GM23338 (cell line): ENCODE measurements around the gene FASLG. TPM values are rescaled to one million over a fixed set of nuclear protein-coding genes. Genes with fewer than 3 reads are reported as not detected.

Experiments
- ATAC-seq: fragments of 200-7000 bp; cut with Tn5 transposase; 3 replicates; pipeline ENCODE4 v1.9.1; 2020
- DNase-seq: peaks from one replicate; pipeline ENCODE4 v3.0.0-alpha.2; 2015; ENCODE audit warnings: low spot score
- H2AFZ ChIP-seq: fragments of 200-600 bp; sonication (generic); 2 replicates; pipeline ENCODE4 v1.8.0; 2016; ENCODE audit warnings: antibody characterized with exemption, mild to moderate bottlenecking, moderate library complexity
- H3F3A ChIP-seq: fragments of 200-600 bp; sonication (generic); replicated peaks from 2 replicates; pipeline ENCODE4 v1.8.0; 2017; ENCODE audit warnings: antibody characterized with exemption, mixed run types, low read depth
- H3K27ac ChIP-seq: fragments of 200-600 bp; sonication (generic); 2 replicates; pipeline ENCODE4 v1.6.1; 2016; ENCODE audit warnings: low read depth
- H3K27me3 ChIP-seq: fragments of 200-600 bp; sonication (generic); 2 replicates; pipeline ENCODE4 v1.8.0; 2016; ENCODE audit warnings: mild to moderate bottlenecking, mixed run types, moderate library complexity; ENCODE audit not compliant: insufficient read depth
- H3K36me3 ChIP-seq: fragments of 200-600 bp; sonication (generic); 2 replicates; pipeline ENCODE4 v1.8.0; 2016; ENCODE audit warnings: mild to moderate bottlenecking; ENCODE audit not compliant: insufficient read depth
- H3K4me1 ChIP-seq: fragments of 200-600 bp; sonication (generic); 2 replicates; pipeline ENCODE4 v1.8.0; 2016; ENCODE audit warnings: mild to moderate bottlenecking, moderate library complexity; ENCODE audit not compliant: insufficient read depth
- H3K4me2 ChIP-seq: fragments of 200-600 bp; sonication (generic); 2 replicates; pipeline ENCODE4 v1.7.1; 2017; ENCODE audit warnings: mixed run types
- H3K4me3 ChIP-seq: fragments of 200-600 bp; sonication (generic); 2 replicates; pipeline ENCODE4 v1.6.1; 2016; ENCODE audit warnings: mixed run types
- H3K79me2 ChIP-seq: fragments of 200-600 bp; sonication (generic); replicated peaks from 2 replicates; pipeline ENCODE4 v1.8.0; 2017; ENCODE audit warnings: mild to moderate bottlenecking; ENCODE audit not compliant: insufficient read depth
- H3K9me2 ChIP-seq: fragments of 200-600 bp; sonication (generic); 2 replicates; pipeline ENCODE4 v1.8.0; 2017; ENCODE audit not compliant: insufficient read depth
- H4K20me1 ChIP-seq: fragments of 200-600 bp; sonication (generic); replicated peaks from 2 replicates; pipeline ENCODE4 v1.8.0; 2017; ENCODE audit warnings: mild to moderate bottlenecking; ENCODE audit not compliant: insufficient read depth
- H3K27ac Mint-ChIP-seq: 2 replicates; pipeline ENCODE4 v1.8.0; 2020; ENCODE audit warnings: inconsistent platforms, mild to moderate bottlenecking, moderate library complexity, mixed read lengths
- H3K27me3 Mint-ChIP-seq: 3 replicates; pipeline ENCODE4 v1.8.0; 2022; ENCODE audit warnings: low read depth, mild to moderate bottlenecking, moderate library complexity, mixed read lengths, inconsistent platforms; ENCODE audit not compliant: insufficient read depth, poor library complexity
- H3K36me3 Mint-ChIP-seq: 3 replicates; pipeline ENCODE4 v1.8.0; 2021; ENCODE audit warnings: low read depth, mild to moderate bottlenecking, inconsistent platforms, moderate library complexity, mixed read lengths
- H3K4me1 Mint-ChIP-seq: 3 replicates; pipeline ENCODE4 v1.8.0; 2020; ENCODE audit warnings: mild to moderate bottlenecking, inconsistent platforms, mixed read lengths
- H3K4me3 Mint-ChIP-seq: 3 replicates; pipeline ENCODE4 v1.8.0; 2021; ENCODE audit warnings: moderate library complexity, mild to moderate bottlenecking, inconsistent platforms, mixed read lengths
- H3K9me3 Mint-ChIP-seq: 3 replicates; pipeline ENCODE4 v1.8.0; 2020; ENCODE audit warnings: moderate library complexity, mild to moderate bottlenecking, inconsistent platforms, mixed read lengths
- CREB1 ChIP-seq: fragments of 250-450 bp; sonication (Bioruptor Pico); IDR thresholded peaks from 2 replicates; pipeline ENCODE4 v1.5.0; 2020; ENCODE audit warnings: low read depth, mild to moderate bottlenecking, moderate library complexity
- EZH2 ChIP-seq: fragments of 200-600 bp; sonication (generic); IDR thresholded peaks from one replicate; pipeline ENCODE4 v1.8.0; 2017; ENCODE audit warnings: antibody characterized with exemption, mild to moderate bottlenecking, low read depth; ENCODE audit not compliant: unreplicated experiment
- EZH2phosphoT487 ChIP-seq: fragments of 200-600 bp; sonication (generic); IDR thresholded peaks from one replicate; pipeline ENCODE4 v1.8.1; 2018; ENCODE audit warnings: antibody characterized with exemption; ENCODE audit not compliant: unreplicated experiment
- REST ChIP-seq: IDR thresholded peaks from one replicate; pipeline ENCODE4 v1.6.1; 2018; ENCODE audit warnings: antibody characterized with exemption; ENCODE audit not compliant: unreplicated experiment
- STAT1 ChIP-seq: IDR thresholded peaks from one replicate; pipeline ENCODE4 v1.6.1; 2016; ENCODE audit warnings: antibody characterized with exemption; ENCODE audit not compliant: unreplicated experiment
- ZNF331 ChIP-seq: fragments of 250-450 bp; sonication (Bioruptor Pico); IDR thresholded peaks from 2 replicates; pipeline ENCODE4 v1.5.0; 2020; ENCODE audit warnings: low read depth, mild to moderate bottlenecking, moderate library complexity
- ZNF462 ChIP-seq: fragments of 250-450 bp; sonication (Bioruptor Pico); IDR thresholded peaks from 2 replicates; pipeline ENCODE4 v1.5.0; 2020; ENCODE audit warnings: mild to moderate bottlenecking, moderate library complexity
- polyA plus RNA-seq: library from polyadenylated mRNA; unstranded; fragments of >200 nt; fragmentation: Nextera tagmentation; extraction: Ambion mirVana; gene quantifications from 2 replicates; pipeline ENCODE4 v1.2.1, GENCODE V29; 2016
- total RNA-seq: library from RNA; depleted of rRNA; stranded (reverse); fragments of >200 nt; shearing (Covaris generic); gene quantifications from 2 replicates; pipeline ENCODE4 v1.2.3, GENCODE V29; 2014

FASLG gene
- total and polyA plus RNA-seq, 2 experiments from 2014 or later, result not detected

- TF ChIP-seq ZNF462 (CRISPR knock-in tag) (no peak), ZNF331 (CRISPR knock-in tag) (no peak)
These were observed 35.2 kb upstream of the FASLG start (continued) for GRCh38 chr1:172623748-172624147.

GRCh38 chr1:172626845-172627244 lies 32.1 kb upstream of the FASLG start:
- no peaks in the 10 kb centered on the region for H3K4me1 ChIP-seq
- H4K20me1 ChIP-seq, result no peaks in the 10 kb centered on the region
- no peak overlapping the region for H3K4me3 Mint-ChIP-seq
- no peak overlapping the region for H3K4me2 ChIP-seq
- peaks cover 2% of the 10 kb centered on the region for H3K27me3 Mint-ChIP-seq
- H3K27ac Mint-ChIP-seq, result no peak overlapping the region
- peaks cover 17% of the 10 kb centered on the region; the same call in 2 of the 3 replicates for H3K36me3 Mint-ChIP-seq
- H3K27ac ChIP-seq, result no peak overlapping the region
- peaks cover 16% of the 10 kb centered on the region for H3K9me3 Mint-ChIP-seq
- H3K27me3 ChIP-seq, result no peaks in the 10 kb centered on the region
- H2AFZ ChIP-seq, result no peak overlapping the region
- DNase-seq, result no peak
- H3K9me2 ChIP-seq, result peaks cover 23% of the 10 kb centered on the region; the same call in 1 of the 2 replicates
- no peak for ATAC-seq
- no peaks in the 10 kb centered on the region for H3K36me3 ChIP-seq
- no peak for TF ChIP-seq CREB1
- no peak for TF ChIP-seq STAT1
- no peak for TF ChIP-seq EZH2
- H3K4me3 ChIP-seq, result no peak overlapping the region
- no peaks in the 10 kb centered on the region for H3F3A ChIP-seq
- H3K79me2 ChIP-seq, result no peaks in the 10 kb centered on the region
- no peaks in the 10 kb centered on the region for H3K4me1 Mint-ChIP-seq

- H3K4me1 ChIP-seq, result no peaks in the 10 kb centered on the region
- H3K27ac Mint-ChIP-seq, result no peak overlapping the region
- H2AFZ ChIP-seq, result no peak overlapping the region
- peaks cover 18% of the 10 kb centered on the region; the same call in 1 of the 3 replicates for H3K36me3 Mint-ChIP-seq
- DNase-seq (no peak), ATAC-seq (no peak)
- H3F3A ChIP-seq, result no peaks in the 10 kb centered on the region
- H3K9me2 ChIP-seq, result peaks cover 15% of the 10 kb centered on the region; the same call in 1 of the 2 replicates
- H3K27me3 ChIP-seq, result no peaks in the 10 kb centered on the region
- H3K4me3 ChIP-seq, result no peak overlapping the region
- no peaks in the 10 kb centered on the region for H4K20me1 ChIP-seq
- H3K27me3 Mint-ChIP-seq, result no peaks in the 10 kb centered on the region
- H3K79me2 ChIP-seq, result no peaks in the 10 kb centered on the region
- no peak overlapping the region for H3K27ac ChIP-seq
- H3K4me2 ChIP-seq, result no peak overlapping the region
- H3K9me3 Mint-ChIP-seq, result peaks cover 14% of the 10 kb centered on the region
- H3K36me3 ChIP-seq, result no peaks in the 10 kb centered on the region
- H3K4me1 Mint-ChIP-seq, result no peaks in the 10 kb centered on the region
- no peak overlapping the region for H3K4me3 Mint-ChIP-seq
- TF ChIP-seq REST (no peak), EZH2phosphoT487 (no peak)
These were observed 31.2 kb upstream of the FASLG start for GRCh38 chr1:172627702-172628101.
